IMR-90 (cell line): Measurements from ENCODE around the gene C5orf24.

Source experiments
- BHLHE40 ChIP-seq: fragments of 150-350 bp; IDR thresholded peaks from 2 replicates; pipeline ENCODE4 v1.6.1; 2016; ENCODE audit warnings: mild to moderate bottlenecking, low read depth, low read length
- CEBPB ChIP-seq: IDR thresholded peaks from 2 replicates; pipeline ENCODE4 v1.6.1; 2012; ENCODE audit warnings: low read depth, low read length, improper control_type of control experiment
- CTCF ChIP-seq: conservative IDR thresholded peaks from 2 replicates; pipeline ENCODE4 v1.5.1; 2012; ENCODE audit warnings: mild to moderate bottlenecking, low read depth, low read length, improper control_type of control experiment
- MXI1 ChIP-seq: IDR thresholded peaks from 2 replicates; pipeline ENCODE4 v1.6.1; 2012; ENCODE audit warnings: low read depth, mild to moderate bottlenecking, low read length, moderate library complexity, borderline replicate concordance
- POLR2A ChIP-seq: IDR thresholded peaks from 2 replicates; pipeline ENCODE4 v1.6.1; 2012; ENCODE audit warnings: mild to moderate bottlenecking, low read depth, low read length
- RAD21 ChIP-seq: IDR thresholded peaks from 2 replicates; pipeline ENCODE4 v1.6.1; 2012; ENCODE audit warnings: low read length, improper control_type of control experiment
- SMC3 ChIP-seq: fragments of 150-350 bp; IDR thresholded peaks from 2 replicates; pipeline ENCODE4 v1.6.1; 2016; ENCODE audit warnings: low read depth, mild to moderate bottlenecking, antibody characterized with exemption, low read length, moderate library complexity
- TF ChIP-seq, protein P1 (sequence below): fragments of 150-350 bp; IDR thresholded peaks from 2 replicates; pipeline ENCODE4 v1.6.1; 2017; ENCODE audit warnings: mild to moderate bottlenecking, antibody characterized with exemption, low read length, low read depth

GRCh38 chr5:134905246-134905996 is 59.7 kb downstream of the C5orf24 start:
- TF ChIP-seq CTCF (peak; percentile 74), POLR2A (no peak; the same call in 1 of the 2 replicates), CEBPB (no peak), RAD21 (peak; percentile 70), BHLHE40 (no peak), SMC3 (peak; percentile 39), MXI1 (no peak)
- TF ChIP-seq, protein P1, sequence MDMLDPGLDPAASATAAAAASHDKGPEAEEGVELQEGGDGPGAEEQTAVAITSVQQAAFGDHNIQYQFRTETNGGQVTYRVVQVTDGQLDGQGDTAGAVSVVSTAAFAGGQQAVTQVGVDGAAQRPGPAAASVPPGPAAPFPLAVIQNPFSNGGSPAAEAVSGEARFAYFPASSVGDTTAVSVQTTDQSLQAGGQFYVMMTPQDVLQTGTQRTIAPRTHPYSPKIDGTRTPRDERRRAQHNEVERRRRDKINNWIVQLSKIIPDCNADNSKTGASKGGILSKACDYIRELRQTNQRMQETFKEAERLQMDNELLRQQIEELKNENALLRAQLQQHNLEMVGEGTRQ = no peak
